ENCODE measurements around the gene POMT1.

Gene POMT1

GRCh38 chr9:131524665-131525315 is 22.1 kb downstream of the POMT1 start:
- Histone ChIP-seq H3K4me2 (ENCODE audit: insufficient read depth, low read length, poor library complexity, severe bottlenecking) (no peak overlapping the region), H2BK12ac (ENCODE audit: low read length) (no peak overlapping the region), H2AK5ac (ENCODE audit: low read depth, low read length) (no peak overlapping the region), H3K18ac (ENCODE audit: low read length) (no peak overlapping the region), H2AFZ (ENCODE audit: low read length) (no peak overlapping the region), H2BK15ac (ENCODE audit: low read length) (no peak overlapping the region), H2BK120ac (ENCODE audit: low read depth, low read length) (no peak overlapping the region), H3K14ac (ENCODE audit: low read length) (no peak overlapping the region), H3K27ac (replicated peaks; ENCODE audit: low read length) (no peak overlapping the region), H3K23ac (ENCODE audit: low read depth, low read length, poor library complexity) (no peak overlapping the region), H4K91ac (ENCODE audit: low read depth, low read length, poor library complexity) (no peak overlapping the region), H3K79me1 (ENCODE audit: low read depth, low read length) (peaks cover 9% of the 10 kb centered on the region), H4K8ac (ENCODE audit: low read depth, low read length) (no peak overlapping the region), H3K9ac (ENCODE audit: low read depth, low read length, poor library complexity) (no peak overlapping the region), H3K4ac (ENCODE audit: low read length) (no peak overlapping the region), H3K9me3 (replicated peaks in 1 of 2; ENCODE audit: control insufficient read depth in 2 of 2, insufficient read depth in 1 of 2, low read depth in 1 of 2, low read length in 2 of 2) (no peaks in the 10 kb centered on the region), H2BK5ac (ENCODE audit: low read length) (no peak overlapping the region), H3K4me3 (ENCODE audit: low read length in 2 of 2) (peak overlapping the region in 1 of 2 donors; percentile 36), H3K4me1 (ENCODE audit: control insufficient read depth in 2 of 2, insufficient read depth in 1 of 2, low read depth in 1 of 2, low read length in 2 of 2) (peaks cover 1 to 2% of the 10 kb centered on the region in 2 donors), H3K36me3 (replicated peaks in 1 of 2; ENCODE audit: control insufficient read depth in 2 of 2, insufficient read depth in 2 of 2, low read length in 2 of 2) (peaks cover 77 to 100% of the 10 kb centered on the region in 2 donors), H3K27me3 (ENCODE audit: control insufficient read depth in 3 of 3, insufficient read depth in 3 of 3, low read depth in 1 of 3, low read length in 3 of 3) (no peaks in the 10 kb centered on the region)
- DNase-seq (ENCODE audit: low spot score) = no peak
- no CpG with 5 or more reads among the region's 23 CpGs for WGBS, 2 donors (ENCODE audit: extremely low coverage in 2 of 2, insufficient read length in 2 of 2, insufficient replicate concordance in 1 of 2)

- no peak overlapping the region for H2BK15ac ChIP-seq (ENCODE audit: low read length)
- H3K9ac ChIP-seq (ENCODE audit: low read depth, low read length, poor library complexity) = peak overlapping the region; percentile 57
- H3K79me1 ChIP-seq (ENCODE audit: low read depth, low read length) = peaks cover 17% of the 10 kb centered on the region
- no peak overlapping the region for H2AFZ ChIP-seq (ENCODE audit: low read length)
- H2BK5ac ChIP-seq (ENCODE audit: low read length) = no peak overlapping the region
- no CpG with 5 or more reads among the region's 19 CpGs for WGBS, 2 donors (ENCODE audit: extremely low coverage in 2 of 2, insufficient read length in 2 of 2, insufficient replicate concordance in 1 of 2)
- H3K27me3 ChIP-seq (ENCODE audit: control insufficient read depth in 3 of 3, insufficient read depth in 3 of 3, low read depth in 1 of 3, low read length in 3 of 3) = no peaks in the 10 kb centered on the region
- H3K4me1 ChIP-seq (ENCODE audit: control insufficient read depth in 2 of 2, insufficient read depth in 1 of 2, low read depth in 1 of 2, low read length in 2 of 2) = peaks cover 8% of the 10 kb centered on the region in 2 donors
- no peaks in the 10 kb centered on the region for H3K9me3 ChIP-seq (replicated peaks in 1 of 2; ENCODE audit: control insufficient read depth in 2 of 2, insufficient read depth in 1 of 2, low read depth in 1 of 2, low read length in 2 of 2)
- no peak overlapping the region for H3K4ac ChIP-seq (ENCODE audit: low read length)
- H3K4me3 ChIP-seq (ENCODE audit: low read length in 2 of 2) = no peak overlapping the region
- H4K8ac ChIP-seq (ENCODE audit: low read depth, low read length) = no peak overlapping the region
- H2BK12ac ChIP-seq (ENCODE audit: low read length) = no peak overlapping the region
- H2BK120ac ChIP-seq (ENCODE audit: low read depth, low read length) = no peak overlapping the region
- peaks cover 70 to 96% of the 10 kb centered on the region in 2 donors for H3K36me3 ChIP-seq (replicated peaks in 1 of 2; ENCODE audit: control insufficient read depth in 2 of 2, insufficient read depth in 2 of 2, low read length in 2 of 2)
- no peak overlapping the region for H4K91ac ChIP-seq (ENCODE audit: low read depth, low read length, poor library complexity)
- no peak overlapping the region for H3K14ac ChIP-seq (ENCODE audit: low read length)
- no peak overlapping the region for H3K4me2 ChIP-seq (ENCODE audit: insufficient read depth, low read length, poor library complexity, severe bottlenecking)
- no peak overlapping the region for H2AK5ac ChIP-seq (ENCODE audit: low read depth, low read length)
- peak overlapping the region; percentile 94 for H3K23ac ChIP-seq (ENCODE audit: low read depth, low read length, poor library complexity)
- H3K27ac ChIP-seq (replicated peaks; ENCODE audit: low read length) = no peak overlapping the region
- no peak for DNase-seq (ENCODE audit: low spot score)
- H3K18ac ChIP-seq (ENCODE audit: low read length) = no peak overlapping the region
Observed at GRCh38 chr9:131525643-131526565, 23.2 kb downstream of the POMT1 start.

- H2AFZ ChIP-seq (ENCODE audit: low read length) = no peak overlapping the region
Observed at GRCh38 chr9:131528186-131528585, 25.5 kb downstream of the POMT1 start.

More at GRCh38 chr9:131528186-131528585, 25.5 kb downstream of the POMT1 start:
- no peak overlapping the region for H3K4me2 ChIP-seq (ENCODE audit: insufficient read depth, low read length, poor library complexity, severe bottlenecking)
- H3K4ac ChIP-seq (ENCODE audit: low read length) = no peak overlapping the region
- no peak overlapping the region for H2BK120ac ChIP-seq (ENCODE audit: low read depth, low read length)
- no peak overlapping the region for H3K14ac ChIP-seq (ENCODE audit: low read length)
- no peaks in the 10 kb centered on the region for H3K27me3 ChIP-seq (ENCODE audit: control insufficient read depth in 3 of 3, insufficient read depth in 3 of 3, low read depth in 1 of 3, low read length in 3 of 3)
- H2BK12ac ChIP-seq (ENCODE audit: low read length) = no peak overlapping the region
- no peak overlapping the region for H3K18ac ChIP-seq (ENCODE audit: low read length)
- no peak overlapping the region for H2BK5ac ChIP-seq (ENCODE audit: low read length)
- peak overlapping the region in 1 of 2 donors; percentile 53 for H3K4me3 ChIP-seq (ENCODE audit: low read length in 2 of 2)
- no CpG with 5 or more reads among the region's 7 CpGs for WGBS, 2 donors (ENCODE audit: extremely low coverage in 2 of 2, insufficient read length in 2 of 2, insufficient replicate concordance in 1 of 2)
- peaks cover 16% of the 10 kb centered on the region for H3K79me1 ChIP-seq (ENCODE audit: low read depth, low read length)
- H3K36me3 ChIP-seq (replicated peaks in 1 of 2; ENCODE audit: control insufficient read depth in 2 of 2, insufficient read depth in 2 of 2, low read length in 2 of 2) = peaks cover 52 to 73% of the 10 kb centered on the region in 2 donors
- H4K91ac ChIP-seq (ENCODE audit: low read depth, low read length, poor library complexity) = no peak overlapping the region
- H2AK5ac ChIP-seq (ENCODE audit: low read depth, low read length) = no peak overlapping the region
- peak overlapping the region; percentile 23 for H4K8ac ChIP-seq (ENCODE audit: low read depth, low read length)
- DNase-seq (ENCODE audit: low spot score) = no peak
- H3K4me1 ChIP-seq (ENCODE audit: control insufficient read depth in 2 of 2, insufficient read depth in 1 of 2, low read depth in 1 of 2, low read length in 2 of 2) = peaks cover 8% of the 10 kb centered on the region in 2 donors
- H3K9ac ChIP-seq (ENCODE audit: low read depth, low read length, poor library complexity) = no peak overlapping the region
- no peak overlapping the region for H3K23ac ChIP-seq (ENCODE audit: low read depth, low read length, poor library complexity)
- no peak overlapping the region for H2BK15ac ChIP-seq (ENCODE audit: low read length)
- no peak overlapping the region for H3K27ac ChIP-seq (replicated peaks; ENCODE audit: low read length)
- no peaks in the 10 kb centered on the region for H3K9me3 ChIP-seq (replicated peaks in 1 of 2; ENCODE audit: control insufficient read depth in 2 of 2, insufficient read depth in 1 of 2, low read depth in 1 of 2, low read length in 2 of 2)

All from neuronal stem cell (in vitro differentiated cells).